IPS-NIHi11 (cell line): ENCODE results near the gene COMMD9.

Experiments used
- DNase-seq: peaks from one replicate; pipeline ENCODE4 v3.0.0; 2012; ENCODE audit warnings: mixed read lengths, low spot score

Gene COMMD9

GRCh38 chr11:36296884-36297543 lies 7.8 kb upstream of the COMMD9 start:
- no peak for DNase-seq

- no peak for DNase-seq
These were observed 6.7 kb upstream of the COMMD9 start, which contains the start of gene PRR5L for GRCh38 chr11:36295926-36296325. Gene PRR5L (plus strand): TSS chr11:36296288. CDS start chr11:36401122, 104,834 bp downstream.

GRCh38 chr11:36292311-36292722 lies 3.1 kb upstream of the COMMD9 start:
- peak; percentile 69 for DNase-seq

GRCh38 chr11:36288442-36289225 lies 590 bp downstream of the COMMD9 start:
- DNase-seq = no peak

- no peak for DNase-seq
These were observed 6.3 kb downstream of the COMMD9 start for GRCh38 chr11:36282926-36283325.

GRCh38 chr11:36281850-36282249 lies 7.4 kb downstream of the COMMD9 start:
- no peak for DNase-seq

GRCh38 chr11:36280531-36280930 lies 8.7 kb downstream of the COMMD9 start:
- no peak for DNase-seq

GRCh38 chr11:36278531-36279282 lies 10.5 kb downstream of the COMMD9 start:
- no peak for DNase-seq

- DNase-seq = no peak
These were observed 14.8 kb downstream of the COMMD9 start for GRCh38 chr11:36274414-36274813.

DNA sequence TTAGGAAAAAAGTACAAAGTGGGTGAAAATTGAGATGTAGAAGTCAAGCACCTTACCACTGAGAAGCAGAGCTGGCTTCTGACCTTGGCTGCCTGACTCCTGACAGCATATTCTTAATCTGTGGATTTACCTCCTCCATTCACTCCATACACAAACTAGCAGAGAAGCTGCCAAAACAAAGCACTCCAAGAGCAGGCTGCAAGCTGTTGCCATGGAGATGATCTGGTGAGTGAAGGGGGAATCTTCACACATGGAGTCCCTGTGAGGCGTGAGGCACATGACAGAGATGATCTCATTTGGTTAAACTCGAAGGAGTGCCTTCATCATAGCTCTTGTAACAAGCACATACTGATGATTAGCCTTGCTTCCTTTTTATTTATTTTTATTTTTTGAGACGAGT lies 16.1 kb downstream of the COMMD9 start:
- DNase-seq = no peak

GRCh38 chr11:36271794-36272407 lies 17.3 kb downstream of the COMMD9 start:
- DNase-seq = peak; percentile 33

GRCh38 chr11:36270701-36271100 lies 18.5 kb downstream of the COMMD9 start:
- DNase-seq = no peak

DNA sequence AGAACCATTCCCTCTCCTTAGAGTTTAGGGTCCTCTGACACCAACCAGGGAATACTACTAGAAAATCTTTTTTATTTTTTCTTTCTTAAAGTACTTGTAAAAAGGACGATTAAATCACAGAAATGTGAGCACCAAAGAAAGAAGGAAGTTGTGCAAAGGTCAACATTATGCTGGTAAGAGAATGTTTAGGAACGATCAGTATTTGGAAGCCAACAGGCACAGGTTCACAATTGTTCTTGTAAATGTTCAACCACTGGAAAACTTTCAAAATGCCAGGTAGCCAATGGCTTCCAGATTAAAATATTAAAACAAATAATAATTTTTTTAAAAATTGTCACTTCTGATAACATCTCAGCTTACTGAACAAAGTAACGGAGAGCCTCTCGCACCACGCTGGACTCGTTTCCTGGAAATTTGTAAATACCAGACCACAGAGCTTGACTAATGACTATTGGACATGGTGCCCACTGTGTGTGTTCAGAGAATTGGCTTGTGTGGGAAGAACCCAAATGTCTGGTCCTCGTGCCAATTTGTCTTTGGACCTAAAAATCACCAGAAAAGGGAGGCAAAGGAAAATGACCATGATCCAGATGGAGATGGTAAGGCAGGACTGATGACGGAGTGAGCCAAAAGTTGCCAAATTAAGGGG lies 20.8 kb downstream of the COMMD9 start:
- DNase-seq = no peak

- DNase-seq = no peak
These were observed 22.5 kb downstream of the COMMD9 start for GRCh38 chr11:36266767-36267166.

GRCh38 chr11:36265793-36266628 lies 23.2 kb downstream of the COMMD9 start:
- DNase-seq = peak; percentile 86

DNA sequence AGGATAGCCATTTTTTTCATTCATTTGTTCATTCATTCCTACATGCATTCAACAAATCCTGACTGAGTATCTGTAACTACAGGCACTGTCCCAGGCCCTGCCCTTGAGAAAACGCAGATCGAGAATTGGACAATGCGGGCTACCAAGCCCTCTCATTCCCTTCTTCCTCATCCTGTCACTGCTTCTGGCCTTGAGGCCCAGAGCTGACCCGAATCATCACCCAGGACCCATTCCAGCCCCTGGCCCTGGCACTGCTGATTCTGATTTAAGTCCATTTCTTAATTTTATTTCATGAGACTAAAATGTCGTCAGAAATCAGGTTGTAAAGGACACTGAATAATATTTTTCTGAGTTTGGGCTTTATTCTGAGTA lies 24.3 kb downstream of the COMMD9 start:
- DNase-seq = no peak

DNA sequence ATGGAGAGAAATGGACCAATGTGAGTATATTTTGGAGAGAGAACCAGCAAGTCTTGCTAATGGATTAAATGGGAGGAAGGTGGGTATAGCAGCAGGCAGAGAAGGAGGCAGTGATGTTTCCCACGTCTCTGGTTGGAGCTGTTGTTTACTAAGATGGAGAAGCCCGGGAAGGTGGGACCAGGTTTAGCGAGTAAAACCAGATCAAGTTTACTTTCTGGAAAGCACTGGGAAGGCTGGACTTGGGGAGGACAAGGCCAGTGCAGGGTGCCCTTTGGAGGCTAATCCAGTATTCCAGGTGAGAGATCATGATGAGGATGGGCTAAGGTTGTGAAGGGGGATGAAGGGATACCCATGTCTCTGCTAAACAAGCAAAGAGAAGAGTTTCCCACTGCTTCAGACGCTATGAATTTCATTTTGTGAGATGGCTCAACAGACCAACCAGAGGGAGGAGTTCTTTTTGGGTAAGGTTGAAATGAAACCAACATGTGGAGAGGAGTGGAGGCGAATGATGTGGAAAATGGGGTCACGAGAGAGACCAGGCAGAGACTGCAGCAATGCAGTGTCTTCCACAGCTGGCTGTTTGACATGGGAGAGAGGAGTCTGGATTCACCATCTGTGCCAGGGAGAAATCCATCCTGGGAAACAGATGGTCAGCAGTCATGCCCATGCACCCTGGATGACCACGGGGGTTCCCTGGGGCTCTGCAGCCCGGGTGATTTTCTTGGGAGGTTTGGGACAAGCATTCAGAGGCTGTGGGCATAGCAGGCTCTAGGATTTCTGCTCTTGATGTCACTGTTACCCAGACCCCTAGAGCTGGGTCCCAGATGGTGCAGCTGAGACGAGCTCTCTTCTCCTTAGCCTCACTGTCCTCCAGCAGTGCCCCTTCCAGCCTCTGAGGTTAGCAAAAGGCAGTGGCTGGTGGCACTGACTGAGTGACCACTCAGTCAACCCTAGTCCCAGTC lies 24.9 kb downstream of the COMMD9 start:
- no peak for DNase-seq

DNA sequence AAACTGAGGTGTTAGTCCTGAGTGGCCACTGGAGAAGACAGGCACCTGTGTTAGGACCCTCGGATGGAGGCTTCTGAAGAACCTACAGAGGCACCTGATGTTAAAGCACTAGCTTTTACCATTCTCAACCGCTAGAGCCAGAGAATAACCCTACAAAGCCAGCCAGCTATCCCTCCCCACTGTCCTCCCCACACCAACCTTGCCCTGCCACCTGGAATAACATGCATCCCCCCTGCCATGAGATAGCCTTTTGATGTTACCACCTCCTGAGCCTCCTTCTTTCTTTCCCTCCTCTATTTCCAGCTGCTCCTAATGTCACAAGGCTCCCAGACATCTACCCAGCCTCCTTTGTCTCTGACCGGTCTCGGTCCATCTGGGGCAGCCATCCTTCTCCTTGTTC lies 28.1 kb downstream of the COMMD9 start:
- DNase-seq = no peak

GRCh38 chr11:36258730-36259360 lies 30.4 kb downstream of the COMMD9 start:
- peak; percentile 77 for DNase-seq
